Osteoblast (primary cell): ENCODE measurements around the gene PDZD7. TPM values are rescaled to one million over a fixed set of nuclear protein-coding genes. Genes with fewer than 3 reads are reported as not detected.

Source experiments
- DNase-seq: peaks from one replicate; pipeline ENCODE4 v3.0.0; 2011; ENCODE audit warnings: low spot score, mixed read lengths; ENCODE audit not compliant: insufficient read length; ENCODE audit errors: missing footprints
- H2AFZ ChIP-seq: 2 replicates; pipeline ENCODE4 v1.6.0; 2011; ENCODE audit warnings: mild to moderate bottlenecking, low read length
- H3K27ac ChIP-seq: 2 replicates; pipeline ENCODE4 v1.5.1; 2011; ENCODE audit warnings: mild to moderate bottlenecking, low read depth, low read length, moderate library complexity
- H3K27me3 ChIP-seq: 2 replicates; pipeline ENCODE4 v1.6.0; 2012; ENCODE audit warnings: mild to moderate bottlenecking, control low read depth, inconsistent platforms, low read length, moderate library complexity; ENCODE audit not compliant: insufficient read depth
- H3K36me3 ChIP-seq: 2 replicates; pipeline ENCODE4 v1.5.1; 2011; ENCODE audit warnings: mild to moderate bottlenecking, low read length, control low read depth, moderate library complexity; ENCODE audit not compliant: insufficient read depth
- H3K4me1 ChIP-seq: 2 replicates; pipeline ENCODE4 v1.5.1; 2011; ENCODE audit warnings: mild to moderate bottlenecking, low read length, control low read depth, moderate library complexity; ENCODE audit not compliant: insufficient read depth
- H3K4me2 ChIP-seq: 2 replicates; pipeline ENCODE4 v1.6.0; 2011; ENCODE audit warnings: mild to moderate bottlenecking, low read length; ENCODE audit not compliant: insufficient read depth
- H3K4me3 ChIP-seq: fragments of 200-600 bp; sonication (generic); 3 replicates; pipeline ENCODE4 v1.5.1; 2012; ENCODE audit warnings: mild to moderate bottlenecking, low read length, inconsistent platforms; ENCODE audit not compliant: insufficient read depth
- H3K79me2 ChIP-seq: 2 replicates; pipeline ENCODE4 v1.6.0; 2012; ENCODE audit warnings: mild to moderate bottlenecking, low read length, control low read depth, inconsistent platforms; ENCODE audit not compliant: insufficient read depth
- H3K9me3 ChIP-seq: 2 replicates; pipeline ENCODE4 v1.5.1; 2011; ENCODE audit warnings: low read depth, low read length, control low read depth
- H4K20me1 ChIP-seq: 2 replicates; pipeline ENCODE4 v1.6.0; 2012; ENCODE audit warnings: mild to moderate bottlenecking, low read length, control low read depth; ENCODE audit not compliant: insufficient read depth
- CTCF ChIP-seq: IDR thresholded peaks from 2 replicates; pipeline ENCODE4 v1.5.1; 2011; ENCODE audit warnings: mild to moderate bottlenecking, low read depth, low read length, moderate library complexity; ENCODE audit errors: extremely low read depth
- total RNA-seq: library from RNA; depleted of rRNA; stranded (reverse); fragments of >200 nt; gene quantifications from 2 replicates; pipeline ENCODE4 v1.2.3, GENCODE V29; 2012

The PDZD7 gene
- total RNA-seq, 1 donor = 0.72 TPM

- Histone ChIP-seq H2AFZ (no peak overlapping the region), H3K36me3 (peaks cover 31% of the 10 kb centered on the region), H3K4me3 (no peak overlapping the region), H3K9me3 (no peaks in the 10 kb centered on the region), H3K4me2 (no peak overlapping the region), H3K79me2 (peaks cover 20% of the 10 kb centered on the region), H3K4me1 (peaks cover 23% of the 10 kb centered on the region), H4K20me1 (peaks cover 20% of the 10 kb centered on the region), H3K27ac (no peak overlapping the region), H3K27me3 (no peaks in the 10 kb centered on the region)
- no peak for DNase-seq
- no peak for TF ChIP-seq CTCF
Observed at GRCh38 chr10:101008823-101009423, 22.0 kb downstream of the PDZD7 start.

- no peak overlapping the region for H3K4me3 ChIP-seq
- TF ChIP-seq CTCF = no peak
- H3K4me1 ChIP-seq = peaks cover 18% of the 10 kb centered on the region
- DNase-seq = peak; percentile 87
- H3K79me2 ChIP-seq = peaks cover 28% of the 10 kb centered on the region
- no peaks in the 10 kb centered on the region for H3K27me3 ChIP-seq
- H3K9me3 ChIP-seq = no peaks in the 10 kb centered on the region
- no peak overlapping the region for H2AFZ ChIP-seq
- no peak overlapping the region for H3K4me2 ChIP-seq
- peaks cover 37% of the 10 kb centered on the region for H3K36me3 ChIP-seq
- H4K20me1 ChIP-seq = peaks cover 27% of the 10 kb centered on the region
- no peak overlapping the region for H3K27ac ChIP-seq
Observed at GRCh38 chr10:101007915-101008822, 22.8 kb downstream of the PDZD7 start.

- no peak overlapping the region for H3K4me2 ChIP-seq
- TF ChIP-seq CTCF = no peak
- peaks cover 37% of the 10 kb centered on the region for H4K20me1 ChIP-seq
- peaks cover 37% of the 10 kb centered on the region for H3K79me2 ChIP-seq
- no peaks in the 10 kb centered on the region for H3K9me3 ChIP-seq
- peak; percentile 82 for DNase-seq
- no peaks in the 10 kb centered on the region for H3K27me3 ChIP-seq
- peaks cover 12% of the 10 kb centered on the region for H3K4me1 ChIP-seq
- H3K27ac ChIP-seq = no peak overlapping the region
- no peak overlapping the region for H2AFZ ChIP-seq
- H3K36me3 ChIP-seq = peaks cover 43% of the 10 kb centered on the region
- H3K4me3 ChIP-seq = no peak overlapping the region
Observed at GRCh38 chr10:101007099-101007711, 23.7 kb downstream of the PDZD7 start.
